Activated T-helper 1 cell treated with anti-CD3 and anti-CD28 coated beads, Interleukin-12 subunit alpha, Interleukin-12 subunit beta, Interleukin-2, Interleukin-4 antibody, amounts not matched to agents 30 ng/mL and 10 ng/mL and 1 ng/mL, durations not matched to agents 14 hours and 24 hours and 36 hours (primary cell): Measurements from ENCODE around the gene CGREF1. TPM values are rescaled to one million over a fixed set of nuclear protein-coding genes. Genes with fewer than 3 reads are reported as not detected.
A peak's percentile ranks its signal among the peaks of the same experiment; 100 is the strongest.

ENCODE experiments used
- DNase-seq: peaks from one replicate; pipeline ENCODE4 v3.0.0; 2021; ENCODE audit warnings: low spot score
- H3K27ac Mint-ChIP-seq: one replicate; pipeline ENCODE4 v1.8.0; 2021; ENCODE audit warnings: mild to moderate bottlenecking, mixed read lengths
- H3K27me3 Mint-ChIP-seq: one replicate; pipeline ENCODE4 v1.8.0; 2022; ENCODE audit warnings: mild to moderate bottlenecking, moderate library complexity, mixed read lengths; ENCODE audit not compliant: insufficient read depth
- H3K36me3 Mint-ChIP-seq: one replicate; pipeline ENCODE4 v1.8.0; 2021; ENCODE audit warnings: low read depth, mixed read lengths
- H3K4me1 Mint-ChIP-seq: one replicate; pipeline ENCODE4 v1.8.0; 2021; ENCODE audit warnings: low read depth, mixed read lengths
- H3K4me3 Mint-ChIP-seq: one replicate; pipeline ENCODE4 v1.8.0; 2021; ENCODE audit warnings: mild to moderate bottlenecking, moderate library complexity, mixed read lengths
- H3K9me3 Mint-ChIP-seq: one replicate; pipeline ENCODE4 v1.8.0; 2021; ENCODE audit warnings: mixed read lengths
- intact Hi-C: fragments of 100-400 bp; cut with micrococcal nuclease; formaldehyde crosslinking; loops from one replicate; pipeline ENCODE4 v1.15.1; 2024
- total RNA-seq: library from RNA; stranded (reverse); gene quantifications from 2 replicates; pipeline ENCODE4 v1.2.3, GENCODE V29; 2022

The CGREF1 gene
- total RNA-seq, 1 donor from 2014 or later = 18.0 TPM

- intact Hi-C loops = loop anchor here (1.0 kb wide), 2 partner anchors 9 to 15 kb away; no protein-coding TSS in a partner anchor
- DNase-seq = peak; percentile 32
- H3K4me1 Mint-ChIP-seq = peaks cover 16% of the 10 kb centered on the region
- H3K27ac Mint-ChIP-seq = no peak overlapping the region
- no peaks in the 10 kb centered on the region for H3K36me3 Mint-ChIP-seq
- peak overlapping the region; percentile 37 for H3K4me3 Mint-ChIP-seq
- H3K9me3 Mint-ChIP-seq = no peaks in the 10 kb centered on the region
- no peaks in the 10 kb centered on the region for H3K27me3 Mint-ChIP-seq
Observed at GRCh38 chr2:27095745-27096651, 22.9 kb downstream of the CGREF1 start.

- H3K36me3 Mint-ChIP-seq = no peaks in the 10 kb centered on the region
- H3K27me3 Mint-ChIP-seq = no peaks in the 10 kb centered on the region
- H3K27ac Mint-ChIP-seq = no peak overlapping the region
- H3K4me1 Mint-ChIP-seq = peaks cover 16% of the 10 kb centered on the region
- no peaks in the 10 kb centered on the region for H3K9me3 Mint-ChIP-seq
- intact Hi-C loops = no loop called here
- no peak overlapping the region for H3K4me3 Mint-ChIP-seq
- no peak for DNase-seq
Observed at GRCh38 chr2:27095427-27095744, 23.5 kb downstream of the CGREF1 start.

- no peaks in the 10 kb centered on the region for H3K9me3 Mint-ChIP-seq
- DNase-seq = no peak
- H3K27me3 Mint-ChIP-seq = no peaks in the 10 kb centered on the region
- H3K27ac Mint-ChIP-seq = no peak overlapping the region
- intact Hi-C loops = no loop called here
- no peaks in the 10 kb centered on the region for H3K36me3 Mint-ChIP-seq
- H3K4me3 Mint-ChIP-seq = no peak overlapping the region
- peaks cover 21% of the 10 kb centered on the region for H3K4me1 Mint-ChIP-seq
Observed at GRCh38 chr2:27094353-27094984, 24.5 kb downstream of the CGREF1 start.

- H3K4me1 Mint-ChIP-seq = peaks cover 21% of the 10 kb centered on the region
- no peaks in the 10 kb centered on the region for H3K9me3 Mint-ChIP-seq
- H3K36me3 Mint-ChIP-seq = no peaks in the 10 kb centered on the region
- no peak overlapping the region for H3K27ac Mint-ChIP-seq
- H3K4me3 Mint-ChIP-seq = no peak overlapping the region
- no peak for DNase-seq
- intact Hi-C loops = no loop called here
- no peaks in the 10 kb centered on the region for H3K27me3 Mint-ChIP-seq
Observed at GRCh38 chr2:27093430-27094352, 25.2 kb downstream of the CGREF1 start.

GRCh38 chr2:27092696-27093429 is 26.1 kb downstream of the CGREF1 start:
- Mint-ChIP-seq H3K27me3 (no peaks in the 10 kb centered on the region), H3K4me1 (peaks cover 21% of the 10 kb centered on the region), H3K27ac (no peak overlapping the region), H3K4me3 (no peak overlapping the region), H3K9me3 (no peaks in the 10 kb centered on the region), H3K36me3 (no peaks in the 10 kb centered on the region)
- intact Hi-C loops = no loop called here
- no peak for DNase-seq

GRCh38 chr2:27091746-27092695 is 26.9 kb downstream of the CGREF1 start:
- Mint-ChIP-seq H3K4me1 (peaks cover 20% of the 10 kb centered on the region), H3K9me3 (no peaks in the 10 kb centered on the region), H3K4me3 (no peak overlapping the region), H3K27ac (no peak overlapping the region), H3K36me3 (no peaks in the 10 kb centered on the region), H3K27me3 (no peaks in the 10 kb centered on the region)
- no peak for DNase-seq
- intact Hi-C loops = no loop called here

- peaks cover 16% of the 10 kb centered on the region for H3K4me1 Mint-ChIP-seq
Observed at GRCh38 chr2:27089111-27089954, 29.6 kb downstream of the CGREF1 start.

GRCh38 chr2:27088634-27089033 is 30.3 kb downstream of the CGREF1 start:
- H3K4me3 Mint-ChIP-seq = peak overlapping the region; percentile 39
- no peaks in the 10 kb centered on the region for H3K36me3 Mint-ChIP-seq
- H3K4me1 Mint-ChIP-seq = peaks cover 20% of the 10 kb centered on the region
- no peaks in the 10 kb centered on the region for H3K9me3 Mint-ChIP-seq
- H3K27ac Mint-ChIP-seq = no peak overlapping the region
- no peaks in the 10 kb centered on the region for H3K27me3 Mint-ChIP-seq
- intact Hi-C loops = loop anchor here (10.0 kb wide), 1 partner anchor 396 kb away; the partner anchor contains the start of gene IFT172
- no peak for DNase-seq

More at GRCh38 chr2:27089111-27089954, 29.6 kb downstream of the CGREF1 start:
- DNase-seq = no peak
- H3K36me3 Mint-ChIP-seq = no peaks in the 10 kb centered on the region
- H3K4me3 Mint-ChIP-seq = no peak overlapping the region
- H3K27me3 Mint-ChIP-seq = no peaks in the 10 kb centered on the region
- H3K27ac Mint-ChIP-seq = no peak overlapping the region
- intact Hi-C loops = loop anchor here (10.0 kb wide), 1 partner anchor 395 kb away; the partner anchor contains the start of gene IFT172
- no peaks in the 10 kb centered on the region for H3K9me3 Mint-ChIP-seq

GRCh38 chr2:27087823-27088410 is 31.0 kb downstream of the CGREF1 start:
- H3K4me1 Mint-ChIP-seq = peaks cover 20% of the 10 kb centered on the region
- no peaks in the 10 kb centered on the region for H3K36me3 Mint-ChIP-seq
- no peaks in the 10 kb centered on the region for H3K27me3 Mint-ChIP-seq
- intact Hi-C loops = loop anchor here (1.0 to 10.0 kb wide), 3 partner anchors 8 to 397 kb away; partner anchors contain the start of genes ABHD1 and IFT172
- no peak for DNase-seq
- no peak overlapping the region for H3K27ac Mint-ChIP-seq
- no peaks in the 10 kb centered on the region for H3K9me3 Mint-ChIP-seq
- peak overlapping the region; percentile 89 for H3K4me3 Mint-ChIP-seq

GRCh38 chr2:27086724-27087593 is 32.0 kb downstream of the CGREF1 start, which contains the start of gene KHK:
Gene KHK (plus strand): TSS chr2:27086772. CDS start chr2:27087260, 488 bp downstream.
- Mint-ChIP-seq H3K4me3 (peak within 1 kb of the TSS; percentile 89), H3K27me3 (no peaks in the 10 kb centered on the region), H3K36me3 (no peaks in the 10 kb centered on the region), H3K4me1 (peaks cover 20% of the 10 kb centered on the region), H3K27ac (peak within 1 kb of the TSS; percentile 76), H3K9me3 (no peaks in the 10 kb centered on the region)
- no peak for DNase-seq
- intact Hi-C loops = loop anchor here (1.0 to 10.0 kb wide), 11 partner anchors 9 to 398 kb away; partner anchors contain the start of genes ABHD1, AGBL5, ATRAID and EIF2B4
